ENCODE data around the gene ARSG. TPM values are rescaled to one million over a fixed set of nuclear protein-coding genes. Genes with fewer than 3 reads are reported as not detected.

Gene ARSG
- polyA plus RNA-seq, 1 of the 3 experiments (the other 2 are of a cell fraction): 0.41 TPM

GRCh38 chr17:68301438-68301959 is 10.2 kb downstream of the ARSG start:
- 43% methylated on average over 9 of the region's 9 CpGs for WGBS (ENCODE audit: low lambda C conversion rate)
- no peak overlapping the region for H3K4me2 ChIP-seq
- POLR2A ChIA-PET: no interaction called here

More at GRCh38 chr17:68301438-68301959, 10.2 kb downstream of the ARSG start:
- Histone ChIP-seq H3K4me1 (ENCODE audit: control insufficient read depth in 1 of 2, insufficient read depth in 2 of 2, low read depth in 1 of 2, low read length in 1 of 2) (no peaks in the 10 kb centered on the region; a peak in 1 of 4 replicates), H3K36me3 (replicated peaks in 1 of 2; ENCODE audit: control insufficient read depth in 1 of 2, insufficient read depth in 2 of 2, low read length in 1 of 2) (no peaks in the 10 kb centered on the region), H3F3A (replicated peaks; ENCODE audit: insufficient read depth) (no peaks in the 10 kb centered on the region), H3K9me2 (no peaks in the 10 kb centered on the region), H4K20me1 (ENCODE audit: insufficient read depth) (no peaks in the 10 kb centered on the region), H3K4me3 (ENCODE audit: low read depth in 2 of 2, low read length in 1 of 2) (no peak overlapping the region), H3K9me3 (no peaks in the 10 kb centered on the region), H3K27ac (ENCODE audit: low read depth in 2 of 2, low read length in 1 of 2) (no peak overlapping the region), H2AFZ (ENCODE audit: low read depth) (no peak overlapping the region), H3K9ac (no peak overlapping the region), H3K27me3 (ENCODE audit: insufficient read depth) (no peaks in the 10 kb centered on the region), H3K79me2 (ENCODE audit: insufficient read depth) (no peaks in the 10 kb centered on the region)
- CTCF ChIA-PET: interaction anchor here (0.6 to 2.0 kb wide), 4 partner anchors 11 to 135 kb away, joined by 3 to 4 read pairs (median 4); no protein-coding TSS in a partner anchor
- TF ChIP-seq ZBTB33 (IDR thresholded peaks at IDR 0.05; ENCODE audit: borderline replicate concordance, low read depth) (no peak), RFX5 (IDR thresholded peaks at IDR 0.05; ENCODE audit: low read length) (no peak), JUND (IDR thresholded peaks at IDR 0.05) (no peak), SIN3A (IDR thresholded peaks at IDR 0.05; ENCODE audit: borderline replicate concordance, low read depth, low read length) (no peak), EP300 (IDR thresholded peaks at IDR 0.05; ENCODE audit: borderline replicate concordance in 1 of 2, low read depth in 1 of 2, low read length in 1 of 2) (no peak), TAF1 (IDR thresholded peaks at IDR 0.05; ENCODE audit: borderline replicate concordance, low read depth, low read length) (no peak), MAX (IDR thresholded peaks at IDR 0.05; ENCODE audit: low read depth) (no peak), USF1 (IDR thresholded peaks at IDR 0.05; ENCODE audit: borderline replicate concordance, low read depth) (no peak), MXI1 (IDR thresholded peaks at IDR 0.05; ENCODE audit: low read depth, low read length) (no peak), ELF1 (IDR thresholded peaks at IDR 0.05) (no peak), FOXM1 (IDR thresholded peaks at IDR 0.05; ENCODE audit: low read depth) (no peak), FOSL2 (IDR thresholded peaks at IDR 0.05; ENCODE audit: borderline replicate concordance, low read depth) (no peak), TCF12 (IDR thresholded peaks at IDR 0.05) (no peak), CTCF (IDR thresholded peaks at IDR 0.05) (no peak), PBX3 (IDR thresholded peaks at IDR 0.05) (no peak), NRF1 (IDR thresholded peaks at IDR 0.05; ENCODE audit: low read depth, low read length) (no peak), TEAD4 (IDR thresholded peaks at IDR 0.05; ENCODE audit: borderline replicate concordance, insufficient read depth) (no peak)
- no peak for DNase-seq

All from SK-N-SH (cell line).